Measurements from ENCODE around the gene MS4A13.
A peak's percentile ranks its signal among the peaks of the same experiment; 100 is the strongest.
"Not testable (repeated sequence)": the region's sequence is repeated elsewhere in the genome, so short reads cannot be mapped to it uniquely, and the experiment has no call there.

The MS4A13 gene

GRCh38 chr11:60500276-60500910 is 14.8 kb upstream of the MS4A13 start:
- peak overlapping the region; percentile 38 to 81 for H3K27ac ChIP-seq (ENCODE audit: low read depth in 2 of 2, low read length in 2 of 2)

GRCh38 chr11:60502221-60502775 is 12.9 kb upstream of the MS4A13 start:
- H3K27me3 ChIP-seq (ENCODE audit: control insufficient read depth in 2 of 2, insufficient read depth in 2 of 2, low read length in 2 of 2): no peaks in the 10 kb centered on the region
- peak overlapping the region in 1 of 2 donors; percentile 34 for H3K4me3 ChIP-seq (ENCODE audit: low read length in 2 of 2)
- no peaks in the 10 kb centered on the region for H3K9me3 ChIP-seq (ENCODE audit: control insufficient read depth in 2 of 2, low read length in 2 of 2)
- H3K4me1 ChIP-seq (ENCODE audit: control insufficient read depth in 2 of 2, insufficient read depth in 2 of 2, low read length in 2 of 2): peaks cover 25 to 51% of the 10 kb centered on the region in 2 donors
- H3K36me3 ChIP-seq (ENCODE audit: control insufficient read depth in 2 of 2, insufficient read depth in 2 of 2, low read length in 2 of 2): no peaks in the 10 kb centered on the region
- H3K9ac ChIP-seq (ENCODE audit: low read depth in 1 of 2, low read length in 2 of 2): no peak overlapping the region
- H3K27ac ChIP-seq (ENCODE audit: low read depth in 2 of 2, low read length in 2 of 2): peak overlapping the region; percentile 86

More at GRCh38 chr11:60500276-60500910, 14.8 kb upstream of the MS4A13 start:
- Histone ChIP-seq H3K9me3 (ENCODE audit: control insufficient read depth in 2 of 2, low read length in 2 of 2) (no peaks in the 10 kb centered on the region), H3K4me1 (ENCODE audit: control insufficient read depth in 2 of 2, insufficient read depth in 2 of 2, low read length in 2 of 2) (peaks cover 25 to 51% of the 10 kb centered on the region in 2 donors), H3K36me3 (ENCODE audit: control insufficient read depth in 2 of 2, insufficient read depth in 2 of 2, low read length in 2 of 2) (no peaks in the 10 kb centered on the region), H3K27me3 (ENCODE audit: control insufficient read depth in 2 of 2, insufficient read depth in 2 of 2, low read length in 2 of 2) (no peaks in the 10 kb centered on the region), H3K9ac (ENCODE audit: low read depth in 1 of 2, low read length in 2 of 2) (no peak overlapping the region), H3K4me3 (ENCODE audit: low read length in 2 of 2) (peak overlapping the region in 1 of 2 donors; percentile 2)

GRCh38 chr11:60504219-60504905 is 10.8 kb upstream of the MS4A13 start:
- Histone ChIP-seq H3K36me3 (ENCODE audit: control insufficient read depth in 2 of 2, insufficient read depth in 2 of 2, low read length in 2 of 2) (no peaks in the 10 kb centered on the region), H3K9ac (ENCODE audit: low read depth in 1 of 2, low read length in 2 of 2) (no peak overlapping the region), H3K27me3 (ENCODE audit: control insufficient read depth in 2 of 2, insufficient read depth in 2 of 2, low read length in 2 of 2) (no peaks in the 10 kb centered on the region), H3K9me3 (ENCODE audit: control insufficient read depth in 2 of 2, low read length in 2 of 2) (no peaks in the 10 kb centered on the region), H3K4me3 (ENCODE audit: low read length in 2 of 2) (no peak overlapping the region), H3K27ac (ENCODE audit: low read depth in 2 of 2, low read length in 2 of 2) (peak overlapping the region; percentile 61 to 86), H3K4me1 (ENCODE audit: control insufficient read depth in 2 of 2, insufficient read depth in 2 of 2, low read length in 2 of 2) (peaks cover 16 to 35% of the 10 kb centered on the region in 2 donors)

GRCh38 chr11:60509609-60510008 is 5.6 kb upstream of the MS4A13 start:
- not testable (repeated sequence) for H3K36me3 ChIP-seq (ENCODE audit: control insufficient read depth in 2 of 2, insufficient read depth in 2 of 2, low read length in 2 of 2); H3K9me3 ChIP-seq (ENCODE audit: control insufficient read depth in 2 of 2, low read length in 2 of 2); H3K9ac ChIP-seq (ENCODE audit: low read depth in 1 of 2, low read length in 2 of 2); H3K27ac ChIP-seq (ENCODE audit: low read depth in 2 of 2, low read length in 2 of 2); H3K27me3 ChIP-seq (ENCODE audit: control insufficient read depth in 2 of 2, insufficient read depth in 2 of 2, low read length in 2 of 2); H3K4me3 ChIP-seq (ENCODE audit: low read length in 2 of 2); H3K4me1 ChIP-seq (ENCODE audit: control insufficient read depth in 2 of 2, insufficient read depth in 2 of 2, low read length in 2 of 2)

GRCh38 chr11:60510209-60510608 is 5.0 kb upstream of the MS4A13 start:
- H3K9ac ChIP-seq (ENCODE audit: low read depth in 1 of 2, low read length in 2 of 2); H3K4me3 ChIP-seq (ENCODE audit: low read length in 2 of 2); H3K27me3 ChIP-seq (ENCODE audit: control insufficient read depth in 2 of 2, insufficient read depth in 2 of 2, low read length in 2 of 2); H3K4me1 ChIP-seq (ENCODE audit: control insufficient read depth in 2 of 2, insufficient read depth in 2 of 2, low read length in 2 of 2); H3K27ac ChIP-seq (ENCODE audit: low read depth in 2 of 2, low read length in 2 of 2); H3K9me3 ChIP-seq (ENCODE audit: control insufficient read depth in 2 of 2, low read length in 2 of 2); H3K36me3 ChIP-seq (ENCODE audit: control insufficient read depth in 2 of 2, insufficient read depth in 2 of 2, low read length in 2 of 2): not testable (repeated sequence)

- Histone ChIP-seq H3K27ac (ENCODE audit: low read depth in 2 of 2, low read length in 2 of 2) (no peak overlapping the region), H3K9me3 (ENCODE audit: control insufficient read depth in 2 of 2, low read length in 2 of 2) (no peaks in the 10 kb centered on the region), H3K27me3 (ENCODE audit: control insufficient read depth in 2 of 2, insufficient read depth in 2 of 2, low read length in 2 of 2) (no peaks in the 10 kb centered on the region), H3K36me3 (ENCODE audit: control insufficient read depth in 2 of 2, insufficient read depth in 2 of 2, low read length in 2 of 2) (no peaks in the 10 kb centered on the region), H3K4me1 (ENCODE audit: control insufficient read depth in 2 of 2, insufficient read depth in 2 of 2, low read length in 2 of 2) (no peaks in the 10 kb centered on the region), H3K4me3 (ENCODE audit: low read length in 2 of 2) (no peak overlapping the region), H3K9ac (ENCODE audit: low read depth in 1 of 2, low read length in 2 of 2) (no peak overlapping the region)
Measured at GRCh38 chr11:60511393-60511792, 3.8 kb upstream of the MS4A13 start.

- no peaks in the 10 kb centered on the region for H3K27me3 ChIP-seq (ENCODE audit: control insufficient read depth in 2 of 2, insufficient read depth in 2 of 2, low read length in 2 of 2)
- no peaks in the 10 kb centered on the region for H3K36me3 ChIP-seq (ENCODE audit: control insufficient read depth in 2 of 2, insufficient read depth in 2 of 2, low read length in 2 of 2)
- H3K9me3 ChIP-seq (ENCODE audit: control insufficient read depth in 2 of 2, low read length in 2 of 2): no peaks in the 10 kb centered on the region
- H3K9ac ChIP-seq (ENCODE audit: low read depth in 1 of 2, low read length in 2 of 2): no peak overlapping the region
- H3K27ac ChIP-seq (ENCODE audit: low read depth in 2 of 2, low read length in 2 of 2): no peak overlapping the region
- no peak overlapping the region for H3K4me3 ChIP-seq (ENCODE audit: low read length in 2 of 2)
- no peaks in the 10 kb centered on the region for H3K4me1 ChIP-seq (ENCODE audit: control insufficient read depth in 2 of 2, insufficient read depth in 2 of 2, low read length in 2 of 2)
Measured at GRCh38 chr11:60512651-60513225, 2.5 kb upstream of the MS4A13 start.

- no peaks in the 10 kb centered on the region for H3K36me3 ChIP-seq (ENCODE audit: control insufficient read depth in 2 of 2, insufficient read depth in 2 of 2, low read length in 2 of 2)
- H3K9ac ChIP-seq (ENCODE audit: low read depth in 1 of 2, low read length in 2 of 2): no peak overlapping the region
- no peaks in the 10 kb centered on the region for H3K9me3 ChIP-seq (ENCODE audit: control insufficient read depth in 2 of 2, low read length in 2 of 2)
- H3K4me1 ChIP-seq (ENCODE audit: control insufficient read depth in 2 of 2, insufficient read depth in 2 of 2, low read length in 2 of 2): no peaks in the 10 kb centered on the region
- H3K4me3 ChIP-seq (ENCODE audit: low read length in 2 of 2): no peak overlapping the region
- H3K27ac ChIP-seq (ENCODE audit: low read depth in 2 of 2, low read length in 2 of 2): no peak overlapping the region
- no peaks in the 10 kb centered on the region for H3K27me3 ChIP-seq (ENCODE audit: control insufficient read depth in 2 of 2, insufficient read depth in 2 of 2, low read length in 2 of 2)
Measured at GRCh38 chr11:60513496-60514460, 1.4 kb upstream of the MS4A13 start.

GRCh38 chr11:60528465-60528864 is 13.3 kb downstream of the MS4A13 start:
- Histone ChIP-seq H3K27ac (ENCODE audit: low read depth in 2 of 2, low read length in 2 of 2) (no peak overlapping the region), H3K9me3 (ENCODE audit: control insufficient read depth in 2 of 2, low read length in 2 of 2) (no peaks in the 10 kb centered on the region), H3K36me3 (ENCODE audit: control insufficient read depth in 2 of 2, insufficient read depth in 2 of 2, low read length in 2 of 2) (no peaks in the 10 kb centered on the region), H3K27me3 (ENCODE audit: control insufficient read depth in 2 of 2, insufficient read depth in 2 of 2, low read length in 2 of 2) (no peaks in the 10 kb centered on the region), H3K4me1 (ENCODE audit: control insufficient read depth in 2 of 2, insufficient read depth in 2 of 2, low read length in 2 of 2) (no peaks in the 10 kb centered on the region), H3K4me3 (ENCODE audit: low read length in 2 of 2) (no peak overlapping the region), H3K9ac (ENCODE audit: low read depth in 1 of 2, low read length in 2 of 2) (no peak overlapping the region)
